ENCODE data around the gene PLA2G6.

DNA sequence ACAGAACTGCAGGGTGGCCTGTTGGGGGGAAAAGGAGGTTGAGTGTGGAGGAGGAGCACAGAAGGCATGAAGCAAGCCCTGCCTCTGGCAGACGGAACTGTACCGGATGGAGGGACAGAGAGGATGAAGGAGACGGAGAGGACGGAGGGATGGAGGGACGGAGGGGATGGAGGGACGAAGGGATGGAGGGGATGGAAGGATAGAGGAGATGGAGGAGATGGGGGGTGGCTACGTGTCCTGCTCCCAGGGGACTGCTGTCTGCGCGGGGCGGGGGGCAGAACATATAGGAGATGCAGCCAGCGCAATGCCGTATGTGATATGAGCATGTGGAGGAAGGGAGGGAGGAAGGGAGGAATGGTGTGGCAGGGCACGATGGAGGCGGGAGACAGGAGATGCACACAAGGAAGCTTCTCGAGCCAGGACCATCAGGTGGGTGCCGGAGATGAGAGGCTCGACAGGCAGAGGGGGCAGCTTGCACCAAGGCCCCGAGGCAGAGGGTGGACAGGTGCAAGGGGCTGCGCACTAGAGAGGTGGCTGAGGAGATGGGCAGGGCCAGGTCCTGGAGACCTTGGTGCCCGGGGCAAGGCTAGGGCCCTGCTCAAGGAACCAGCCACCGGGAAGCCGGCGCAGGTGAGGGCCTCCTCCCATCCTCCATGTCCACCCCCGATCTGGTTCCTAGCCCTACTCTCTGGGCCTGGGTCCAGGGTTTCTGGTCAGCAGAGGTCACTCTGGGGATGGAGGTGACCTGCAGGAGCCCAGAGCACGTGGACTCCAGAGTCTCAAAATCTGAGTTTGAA is 45.4 kb upstream of the PLA2G6 start:
- TF ChIP-seq CTCF (IDR thresholded peaks at IDR 0.05) (no peak), POLR2A (IDR thresholded peaks at IDR 0.05) (no peak)
